ENCODE data around the gene ENTREP1. TPM values are rescaled to one million over a fixed set of nuclear protein-coding genes. Genes with fewer than 3 reads are reported as not detected.

Gene ENTREP1
- polyA plus RNA-seq, 1 of the 3 experiments (the other 2 are of a cell fraction) = not detected

DNA sequence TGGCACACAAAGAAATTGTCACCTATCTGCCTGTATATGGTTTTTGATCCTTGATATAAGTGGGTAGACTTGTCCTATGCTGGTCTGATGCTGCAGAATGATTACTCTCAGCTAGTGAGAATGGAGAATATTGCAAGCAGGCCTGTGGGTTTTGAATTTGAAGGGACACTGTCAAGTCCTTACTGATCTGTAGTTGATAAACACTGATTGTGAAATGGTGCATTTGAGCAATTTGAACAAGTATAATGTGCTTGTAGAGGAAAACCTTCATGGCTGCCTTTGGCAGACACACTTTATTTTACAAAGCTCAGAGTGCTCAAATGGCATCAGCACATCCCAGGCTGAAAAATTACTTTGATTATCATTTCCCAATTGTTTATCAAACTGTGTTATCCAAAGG is 9.3 kb downstream of the ENTREP1 start:
- Histone ChIP-seq H3K4me1 (ENCODE audit: control insufficient read depth in 1 of 2, insufficient read depth in 2 of 2, low read depth in 1 of 2, low read length in 1 of 2) (no peaks in the 10 kb centered on the region), H3K79me2 (ENCODE audit: insufficient read depth) (no peaks in the 10 kb centered on the region), H3F3A (replicated peaks; ENCODE audit: insufficient read depth) (no peaks in the 10 kb centered on the region), H4K20me1 (ENCODE audit: insufficient read depth) (no peaks in the 10 kb centered on the region), H3K9ac (no peak overlapping the region), H3K9me3 (no peaks in the 10 kb centered on the region), H3K27me3 (ENCODE audit: insufficient read depth) (peaks cover 27% of the 10 kb centered on the region; the same call in 1 of the 2 replicates), H3K4me2 (no peak overlapping the region), H3K27ac (ENCODE audit: low read depth in 2 of 2, low read length in 1 of 2) (no peak overlapping the region), H3K9me2 (no peaks in the 10 kb centered on the region), H3K4me3 (ENCODE audit: low read depth in 2 of 2, low read length in 1 of 2) (no peak overlapping the region), H3K36me3 (replicated peaks in 1 of 2; ENCODE audit: control insufficient read depth in 1 of 2, insufficient read depth in 2 of 2, low read length in 1 of 2) (no peaks in the 10 kb centered on the region), H2AFZ (ENCODE audit: low read depth) (no peak overlapping the region)
- ChIA-PET POLR2A (no interaction called here), CTCF (no interaction called here)
- DNase-seq = no peak
- TF ChIP-seq GABPA (IDR thresholded peaks at IDR 0.05; ENCODE audit: low read depth) (no peak), NRF1 (IDR thresholded peaks at IDR 0.05; ENCODE audit: low read depth, low read length) (no peak), GATA2 (CRISPR knock-in tag; IDR thresholded peaks at IDR 0.05) (no peak)

DNA sequence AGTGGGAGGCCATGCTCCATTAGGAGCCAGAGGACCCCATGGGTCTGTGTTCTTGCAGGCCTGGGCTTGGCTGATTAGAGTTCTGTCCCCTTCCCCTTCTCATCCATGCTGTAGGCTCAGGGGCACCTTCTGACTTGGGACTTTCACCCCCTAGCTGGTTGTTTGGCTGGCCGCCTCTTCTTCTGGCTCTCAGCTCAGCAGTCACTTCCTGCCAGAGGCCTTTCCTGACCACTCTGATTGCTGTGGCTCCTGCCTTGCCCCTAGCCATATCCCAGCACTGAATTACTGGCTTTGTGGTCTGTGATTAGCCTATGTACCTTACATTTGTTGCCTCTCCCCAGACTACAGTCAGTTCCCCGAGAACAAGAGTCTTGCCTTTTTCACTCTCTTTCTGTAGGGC is 14.6 kb downstream of the ENTREP1 start:
- Histone ChIP-seq H4K20me1 (ENCODE audit: insufficient read depth) (no peaks in the 10 kb centered on the region), H3F3A (replicated peaks; ENCODE audit: insufficient read depth) (no peaks in the 10 kb centered on the region), H3K27ac (ENCODE audit: low read depth in 2 of 2, low read length in 1 of 2) (no peak overlapping the region), H2AFZ (ENCODE audit: low read depth) (no peak overlapping the region), H3K4me3 (ENCODE audit: low read depth in 2 of 2, low read length in 1 of 2) (no peak overlapping the region), H3K36me3 (replicated peaks in 1 of 2; ENCODE audit: control insufficient read depth in 1 of 2, insufficient read depth in 2 of 2, low read length in 1 of 2) (no peaks in the 10 kb centered on the region), H3K9ac (no peak overlapping the region), H3K4me2 (no peak overlapping the region), H3K4me1 (ENCODE audit: control insufficient read depth in 1 of 2, insufficient read depth in 2 of 2, low read depth in 1 of 2, low read length in 1 of 2) (no peaks in the 10 kb centered on the region), H3K9me2 (no peaks in the 10 kb centered on the region), H3K27me3 (ENCODE audit: insufficient read depth) (peaks cover 9% of the 10 kb centered on the region; the same call in 1 of the 2 replicates), H3K9me3 (no peaks in the 10 kb centered on the region), H3K79me2 (ENCODE audit: insufficient read depth) (no peaks in the 10 kb centered on the region)
- POLR2A ChIA-PET = no interaction called here
- CTCF ChIA-PET = no interaction called here
- DNase-seq = no peak
- 61% methylated on average over 2 of the region's 2 CpGs for WGBS (ENCODE audit: low lambda C conversion rate)
- TF ChIP-seq, protein P1, sequence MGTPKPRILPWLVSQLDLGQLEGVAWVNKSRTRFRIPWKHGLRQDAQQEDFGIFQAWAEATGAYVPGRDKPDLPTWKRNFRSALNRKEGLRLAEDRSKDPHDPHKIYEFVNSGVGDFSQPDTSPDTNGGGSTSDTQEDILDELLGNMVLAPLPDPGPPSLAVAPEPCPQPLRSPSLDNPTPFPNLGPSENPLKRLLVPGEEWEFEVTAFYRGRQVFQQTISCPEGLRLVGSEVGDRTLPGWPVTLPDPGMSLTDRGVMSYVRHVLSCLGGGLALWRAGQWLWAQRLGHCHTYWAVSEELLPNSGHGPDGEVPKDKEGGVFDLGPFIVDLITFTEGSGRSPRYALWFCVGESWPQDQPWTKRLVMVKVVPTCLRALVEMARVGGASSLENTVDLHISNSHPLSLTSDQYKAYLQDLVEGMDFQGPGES (IDR thresholded peaks at IDR 0.05; ENCODE audit: low read depth, low read length) = no peak
- TF ChIP-seq YY1 (IDR thresholded peaks at IDR 0.05; ENCODE audit: low read depth) (no peak), SIN3A (IDR thresholded peaks at IDR 0.05; ENCODE audit: borderline replicate concordance, low read depth, low read length) (no peak), SMC3 (IDR thresholded peaks at IDR 0.05; ENCODE audit: low read depth, low read length) (no peak), FOXM1 (IDR thresholded peaks at IDR 0.05; ENCODE audit: low read depth) (no peak), POLR2AphosphoS5 (IDR thresholded peaks at IDR 0.05; ENCODE audit: low read depth, low read length) (no peak)
- TF ChIP-seq, protein P2, sequence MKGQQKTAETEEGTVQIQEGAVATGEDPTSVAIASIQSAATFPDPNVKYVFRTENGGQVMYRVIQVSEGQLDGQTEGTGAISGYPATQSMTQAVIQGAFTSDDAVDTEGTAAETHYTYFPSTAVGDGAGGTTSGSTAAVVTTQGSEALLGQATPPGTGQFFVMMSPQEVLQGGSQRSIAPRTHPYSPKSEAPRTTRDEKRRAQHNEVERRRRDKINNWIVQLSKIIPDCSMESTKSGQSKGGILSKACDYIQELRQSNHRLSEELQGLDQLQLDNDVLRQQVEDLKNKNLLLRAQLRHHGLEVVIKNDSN (IDR thresholded peaks at IDR 0.05; ENCODE audit: borderline replicate concordance, low read depth) = no peak

DNA sequence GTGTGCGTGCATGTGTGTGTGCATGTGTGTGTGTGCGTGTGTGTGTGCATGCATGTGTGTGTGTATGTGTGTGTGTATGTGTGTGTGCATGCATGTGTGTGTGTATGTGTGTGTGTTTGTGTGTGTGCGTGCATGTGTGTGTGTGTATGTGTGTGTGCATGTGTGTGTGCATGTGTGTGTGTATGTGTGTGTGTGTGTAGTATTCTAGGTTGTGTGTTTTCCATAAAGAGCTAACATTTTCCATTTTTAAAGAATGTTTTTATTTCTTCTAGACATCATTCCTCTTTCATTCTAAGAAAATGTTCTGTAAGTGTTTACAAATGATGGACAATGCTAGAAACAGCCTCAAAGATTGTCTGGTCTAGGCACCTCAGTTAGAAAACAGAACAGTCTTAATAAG is 15.6 kb downstream of the ENTREP1 start:
- H3K4me1 ChIP-seq (ENCODE audit: control insufficient read depth in 1 of 2, insufficient read depth in 2 of 2, low read depth in 1 of 2, low read length in 1 of 2) = no peaks in the 10 kb centered on the region
- no peak overlapping the region for H3K4me2 ChIP-seq
- ChIA-PET POLR2A (no interaction called here), CTCF (no interaction called here)
- TF ChIP-seq EZH2phosphoT487 (IDR thresholded peaks at IDR 0.05; ENCODE audit: borderline replicate concordance, low read depth) = no peak
- no peak overlapping the region for H3K27ac ChIP-seq (ENCODE audit: low read depth in 2 of 2, low read length in 1 of 2)
- H3K79me2 ChIP-seq (ENCODE audit: insufficient read depth) = no peaks in the 10 kb centered on the region; the same call in 1 of the 2 replicates
- no peaks in the 10 kb centered on the region for H3K36me3 ChIP-seq (replicated peaks in 1 of 2; ENCODE audit: control insufficient read depth in 1 of 2, insufficient read depth in 2 of 2, low read length in 1 of 2)
- H3K4me3 ChIP-seq (ENCODE audit: low read depth in 2 of 2, low read length in 1 of 2) = no peak overlapping the region
- no peaks in the 10 kb centered on the region for H3K9me2 ChIP-seq
- no peak overlapping the region for H3K9ac ChIP-seq
- no peaks in the 10 kb centered on the region for H4K20me1 ChIP-seq (ENCODE audit: insufficient read depth)
- H3K27me3 ChIP-seq (ENCODE audit: insufficient read depth) = peaks cover 9% of the 10 kb centered on the region; the same call in 1 of the 2 replicates
- WGBS (ENCODE audit: low lambda C conversion rate) = 31% methylated on average over 3 of the region's 3 CpGs
- DNase-seq = no peak
- H2AFZ ChIP-seq (ENCODE audit: low read depth) = no peak overlapping the region
- no peaks in the 10 kb centered on the region for H3F3A ChIP-seq (replicated peaks; ENCODE audit: insufficient read depth)
- no peaks in the 10 kb centered on the region for H3K9me3 ChIP-seq
